ENCODE results near the gene CCL11.

The CCL11 gene

DNA sequence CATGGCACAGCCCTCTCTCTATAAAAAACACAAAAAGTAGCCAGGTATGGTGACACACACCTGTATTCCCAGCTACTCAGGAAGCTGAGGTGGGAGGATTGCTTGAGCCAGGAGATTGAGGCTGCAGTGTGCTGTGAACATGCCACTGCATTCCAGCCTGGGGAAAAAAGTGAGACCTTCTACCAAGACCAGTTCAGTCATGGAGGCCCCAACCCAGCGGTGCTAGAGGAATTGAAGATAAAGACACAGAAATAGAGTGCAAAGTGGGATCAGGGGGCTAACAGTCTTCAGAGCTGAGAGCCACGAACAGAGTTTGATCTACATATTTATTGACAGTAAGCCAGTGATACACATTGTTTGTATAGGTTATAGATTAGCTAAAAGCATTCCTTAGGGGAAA, 18.1 kb downstream of the CCL11 start:
- H3K4me3 ChIP-seq (ENCODE audit: control insufficient read depth, low read depth, low read length), result no peak overlapping the region
- no peak for DNase-seq (ENCODE audit: low read depth)
- TF ChIP-seq, protein P1, sequence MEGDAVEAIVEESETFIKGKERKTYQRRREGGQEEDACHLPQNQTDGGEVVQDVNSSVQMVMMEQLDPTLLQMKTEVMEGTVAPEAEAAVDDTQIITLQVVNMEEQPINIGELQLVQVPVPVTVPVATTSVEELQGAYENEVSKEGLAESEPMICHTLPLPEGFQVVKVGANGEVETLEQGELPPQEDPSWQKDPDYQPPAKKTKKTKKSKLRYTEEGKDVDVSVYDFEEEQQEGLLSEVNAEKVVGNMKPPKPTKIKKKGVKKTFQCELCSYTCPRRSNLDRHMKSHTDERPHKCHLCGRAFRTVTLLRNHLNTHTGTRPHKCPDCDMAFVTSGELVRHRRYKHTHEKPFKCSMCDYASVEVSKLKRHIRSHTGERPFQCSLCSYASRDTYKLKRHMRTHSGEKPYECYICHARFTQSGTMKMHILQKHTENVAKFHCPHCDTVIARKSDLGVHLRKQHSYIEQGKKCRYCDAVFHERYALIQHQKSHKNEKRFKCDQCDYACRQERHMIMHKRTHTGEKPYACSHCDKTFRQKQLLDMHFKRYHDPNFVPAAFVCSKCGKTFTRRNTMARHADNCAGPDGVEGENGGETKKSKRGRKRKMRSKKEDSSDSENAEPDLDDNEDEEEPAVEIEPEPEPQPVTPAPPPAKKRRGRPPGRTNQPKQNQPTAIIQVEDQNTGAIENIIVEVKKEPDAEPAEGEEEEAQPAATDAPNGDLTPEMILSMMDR (conservative IDR thresholded peaks at IDR 0.05; ENCODE audit: control insufficient read depth, insufficient read depth, low read depth, low read length), result no peak

DNA sequence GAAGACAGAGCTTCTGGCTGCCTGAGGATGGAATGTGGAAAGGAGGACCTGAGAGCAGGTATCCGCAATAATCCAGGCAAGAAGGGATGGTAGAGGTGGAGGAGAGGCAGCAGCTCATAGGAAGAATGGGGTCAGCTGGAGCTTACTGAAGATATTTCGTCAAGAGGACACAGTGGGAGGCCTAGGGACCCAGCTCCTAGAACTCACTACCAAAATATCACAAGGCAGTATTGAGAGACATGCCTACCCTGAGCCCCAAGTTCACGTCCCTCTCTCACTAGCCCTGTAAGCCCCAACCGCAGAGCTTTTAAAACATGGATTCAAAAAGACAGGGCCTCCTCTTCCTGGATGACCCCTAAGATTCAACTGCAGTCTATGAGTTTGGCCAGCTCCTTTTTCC, 19.5 kb downstream of the CCL11 start:
- DNase-seq (ENCODE audit: low read depth), result no peak
- TF ChIP-seq, protein P1 (conservative IDR thresholded peaks at IDR 0.05; ENCODE audit: control insufficient read depth, insufficient read depth, low read depth, low read length), result no peak

DNA sequence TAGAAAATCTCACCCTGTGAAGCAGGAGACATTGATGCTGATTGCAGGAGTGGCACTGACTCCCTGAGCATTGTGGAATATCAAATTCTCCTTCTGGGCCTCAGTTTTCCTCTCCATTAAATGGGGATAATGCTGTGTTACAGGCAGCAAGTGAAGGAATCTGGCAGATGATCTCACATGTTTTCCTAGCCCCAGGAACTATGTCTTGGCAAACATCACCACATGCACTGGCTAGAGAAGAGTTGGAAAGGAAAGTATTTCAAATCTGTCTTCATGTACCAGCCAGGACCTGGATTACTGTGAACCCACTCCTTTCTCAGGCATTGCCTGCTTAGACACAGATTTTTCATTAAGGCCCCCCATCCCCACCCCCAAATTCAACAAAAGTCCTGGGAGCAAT, 20.1 kb downstream of the CCL11 start:
- no peak overlapping the region for H3K4me3 ChIP-seq (ENCODE audit: control insufficient read depth, low read depth, low read length)
- TF ChIP-seq, protein P1 (conservative IDR thresholded peaks at IDR 0.05; ENCODE audit: control insufficient read depth, insufficient read depth, low read depth, low read length), result no peak
- peak; percentile 43 for DNase-seq (ENCODE audit: low read depth)

More for the DNA sequence above, 19.5 kb downstream of the CCL11 start:
- no peak overlapping the region for H3K4me3 ChIP-seq (ENCODE audit: control insufficient read depth, low read depth, low read length)

DNA sequence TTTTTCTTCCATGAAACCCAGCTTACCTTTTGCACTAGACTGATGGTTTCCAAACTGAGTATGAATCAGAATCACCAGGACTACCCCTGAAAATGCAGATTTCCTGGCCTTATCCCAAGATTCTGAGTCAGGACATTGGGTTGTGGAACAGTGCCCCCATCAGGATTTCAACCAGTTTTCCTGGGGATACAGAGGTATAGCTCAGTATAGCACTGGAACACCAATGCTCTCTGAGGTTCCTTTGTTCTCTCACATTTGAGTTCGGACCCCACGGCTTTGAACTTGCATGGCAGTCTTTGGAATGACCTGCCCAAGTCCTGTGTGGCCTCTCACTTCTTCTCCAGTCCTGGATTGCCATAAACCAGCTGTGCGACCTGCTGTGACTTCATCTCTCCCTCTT, 20.9 kb downstream of the CCL11 start:
- H3K4me3 ChIP-seq (ENCODE audit: control insufficient read depth, low read depth, low read length), result no peak overlapping the region
- DNase-seq (ENCODE audit: low read depth), result peak; percentile 92
- TF ChIP-seq, protein P1 (conservative IDR thresholded peaks at IDR 0.05; ENCODE audit: control insufficient read depth, insufficient read depth, low read depth, low read length), result peak; percentile 79

DNA sequence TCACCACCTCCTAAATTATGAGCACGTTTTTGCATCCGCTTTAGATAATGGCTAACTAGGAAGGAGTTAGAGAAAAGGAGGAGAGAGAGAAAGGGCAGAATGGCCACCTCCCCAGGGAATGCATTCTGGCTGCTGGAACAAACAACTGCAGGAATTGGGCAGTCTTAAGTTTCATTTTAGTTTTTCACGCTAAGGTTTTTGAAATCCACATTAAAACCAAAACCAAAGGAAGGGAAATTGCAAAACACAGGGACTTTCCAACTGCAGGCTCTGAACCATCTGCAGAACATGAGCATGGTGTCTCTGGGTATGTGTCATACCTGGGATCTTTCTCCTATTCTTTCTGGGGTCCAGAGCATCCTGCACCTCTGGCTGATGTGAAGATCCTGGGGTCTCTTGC, 21.6 kb downstream of the CCL11 start:
- DNase-seq (ENCODE audit: low read depth), result peak; percentile 88
- TF ChIP-seq, protein P1 (conservative IDR thresholded peaks at IDR 0.05; ENCODE audit: control insufficient read depth, insufficient read depth, low read depth, low read length), result no peak
- H3K4me3 ChIP-seq (ENCODE audit: control insufficient read depth, low read depth, low read length), result no peak overlapping the region

DNA sequence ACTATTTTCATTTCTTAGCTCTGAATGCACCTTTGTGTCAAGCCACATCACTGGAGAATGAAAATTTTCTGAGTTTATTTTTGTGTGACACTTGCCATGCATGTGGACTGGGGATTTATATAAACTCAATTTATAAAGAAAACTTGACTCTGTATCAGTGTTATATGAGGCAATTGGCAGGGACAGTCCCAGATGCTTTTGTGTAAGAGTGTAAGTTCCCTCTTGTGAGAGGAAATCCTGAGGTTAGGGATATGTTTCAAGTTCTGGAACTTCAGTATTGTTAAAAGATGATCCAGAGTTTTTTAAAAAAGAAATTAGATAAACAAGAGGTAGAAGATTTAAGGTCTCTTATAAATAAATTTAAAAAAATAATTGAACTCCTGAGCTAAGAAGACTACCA, 22.8 kb downstream of the CCL11 start:
- no peak overlapping the region for H3K4me3 ChIP-seq (ENCODE audit: control insufficient read depth, low read depth, low read length)
- no peak for DNase-seq (ENCODE audit: low read depth)
- TF ChIP-seq, protein P1 (conservative IDR thresholded peaks at IDR 0.05; ENCODE audit: control insufficient read depth, insufficient read depth, low read depth, low read length), result no peak

DNA sequence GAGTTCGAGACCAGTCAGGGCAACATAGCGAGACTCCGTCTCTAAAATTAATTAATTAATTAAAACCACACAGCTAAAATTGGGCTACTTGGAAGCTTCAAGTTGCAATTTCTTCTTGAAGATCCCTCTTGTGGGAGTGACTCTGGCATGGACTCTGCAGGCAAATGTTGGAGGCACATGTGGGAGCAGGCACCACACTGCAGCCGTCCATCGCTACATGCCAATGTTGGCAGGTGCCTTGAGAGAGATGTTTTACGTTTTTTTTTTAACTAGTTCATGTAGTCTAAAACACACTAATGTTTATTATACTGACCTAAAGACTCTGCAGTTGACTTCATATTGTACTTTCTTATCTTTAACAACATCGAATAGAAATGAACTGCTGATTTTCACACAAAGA, 25.7 kb downstream of the CCL11 start:
- DNase-seq (ENCODE audit: low read depth), result no peak
- H3K4me3 ChIP-seq (ENCODE audit: control insufficient read depth, low read depth, low read length), result no peak overlapping the region
- TF ChIP-seq, protein P1 (conservative IDR thresholded peaks at IDR 0.05; ENCODE audit: control insufficient read depth, insufficient read depth, low read depth, low read length), result no peak
